Measurements from ENCODE around the gene SPATA2. TPM values are rescaled to one million over a fixed set of nuclear protein-coding genes. Genes with fewer than 3 reads are reported as not detected.

Gene SPATA2
- total RNA-seq, 1 experiment from 2014 or later = 6.6 TPM

DNA sequence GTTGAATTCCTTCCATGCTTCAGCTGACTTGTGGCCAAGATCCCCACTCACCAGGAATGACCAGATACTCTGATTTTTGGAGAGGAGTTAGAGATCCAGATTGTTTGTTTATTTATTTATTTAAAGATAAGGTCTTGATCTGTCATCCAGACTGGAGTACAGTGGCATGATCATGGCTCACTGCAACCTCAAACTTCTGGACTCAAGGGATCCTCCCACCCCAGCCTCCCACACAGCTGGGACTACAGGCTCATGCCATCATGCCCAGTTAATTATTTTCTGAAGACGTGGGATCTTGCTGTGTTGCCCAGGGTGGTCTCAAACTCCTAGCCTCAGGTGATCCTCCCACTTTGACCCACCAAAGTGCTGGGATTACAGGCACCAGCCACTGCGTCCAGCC is 4.1 kb upstream of the SPATA2 start:
- Histone ChIP-seq H3K36me3 (ENCODE audit: control insufficient read depth in 1 of 2, insufficient read depth in 2 of 2, low read length in 2 of 2) (no peaks in the 10 kb centered on the region), H3K9me3 (ENCODE audit: control insufficient read depth in 1 of 2, insufficient read depth in 1 of 2, low read depth in 1 of 2, low read length in 2 of 2) (no peaks in the 10 kb centered on the region), H3K9ac (ENCODE audit: low read length) (no peak overlapping the region), H3K27me3 (ENCODE audit: insufficient read depth, low read length) (no peaks in the 10 kb centered on the region), H3K9me2 (ENCODE audit: insufficient read depth) (no peaks in the 10 kb centered on the region), H2AFZ (ENCODE audit: low read depth, low read length, poor library complexity, severe bottlenecking) (no peak overlapping the region), H3K4me3 (replicated peaks in 1 of 2; ENCODE audit: low read depth in 1 of 2, low read length in 2 of 2) (no peak overlapping the region), H4K20me1 (ENCODE audit: insufficient read depth) (no peaks in the 10 kb centered on the region), H3K4me2 (ENCODE audit: low read length) (no peak overlapping the region), H3K4me1 (ENCODE audit: control insufficient read depth in 1 of 2, insufficient read depth in 2 of 2, low read length in 2 of 2) (peaks cover 4 to 18% of the 10 kb centered on the region in 2 experiments), H3K79me2 (ENCODE audit: insufficient read depth, low read length) (peaks cover 8% of the 10 kb centered on the region), H3K27ac (ENCODE audit: low read depth, low read length) (no peak overlapping the region)
- CTCF ChIA-PET = no interaction called here
- POLR2A ChIA-PET = no interaction called here
- RAD21 ChIA-PET (ENCODE audit: low non-redundant PET in 1 of 2, low total read pairs in 2 of 2, uncharacterized antibody in 2 of 2, unreplicated experiment in 2 of 2) = no interaction called here
- intact Hi-C loops (cut with micrococcal nuclease) = no loop called here
- ATAC-seq (no peak), DNase-seq (ENCODE audit: low read depth, low spot score) (no peak)
- no TSS peak for BruUV-seq (replicated peaks)
- TF ChIP-seq ELF1 (IDR thresholded peaks at IDR 0.05; ENCODE audit: borderline replicate concordance, low read depth) (no peak), POLR2A (IDR thresholded peaks at IDR 0.05; ENCODE audit: borderline replicate concordance, extremely low read depth, insufficient read depth, insufficient read length) (no peak)

GRCh38 chr20:49919009-49919408 is 3.7 kb upstream of the SPATA2 start:
- H2AFZ ChIP-seq (ENCODE audit: low read depth, low read length, poor library complexity, severe bottlenecking) = no peak overlapping the region
- no peak for ATAC-seq
- BruUV-seq (replicated peaks) = no TSS peak
- no peak overlapping the region for H3K9ac ChIP-seq (ENCODE audit: low read length)
- ChIA-PET CTCF (no interaction called here), RAD21 (ENCODE audit: low non-redundant PET in 1 of 2, low total read pairs in 2 of 2, uncharacterized antibody in 2 of 2, unreplicated experiment in 2 of 2) (no interaction called here), POLR2A (no interaction called here)
- intact Hi-C loops (cut with micrococcal nuclease) = no loop called here
- no peaks in the 10 kb centered on the region for H4K20me1 ChIP-seq (ENCODE audit: insufficient read depth)
- H3K79me2 ChIP-seq (ENCODE audit: insufficient read depth, low read length) = peaks cover 12% of the 10 kb centered on the region
- no peaks in the 10 kb centered on the region for H3K27me3 ChIP-seq (ENCODE audit: insufficient read depth, low read length)
- TF ChIP-seq ZFX (IDR thresholded peaks at IDR 0.05) (no peak), EZH2phosphoT487 (IDR thresholded peaks at IDR 0.05; ENCODE audit: borderline replicate concordance) (no peak), FOSL1 (IDR thresholded peaks at IDR 0.05; ENCODE audit: low read depth) (no peak), POLR2A (IDR thresholded peaks at IDR 0.05; ENCODE audit: borderline replicate concordance, extremely low read depth, insufficient read depth, insufficient read length) (no peak), EGR1 (IDR thresholded peaks at IDR 0.05; ENCODE audit: low read depth) (no peak), YY1 (IDR thresholded peaks at IDR 0.05; ENCODE audit: extremely low read depth, insufficient replicate concordance, low read depth, low read length) (no peak), EZH2 (IDR thresholded peaks at IDR 0.05) (no peak), SIN3A (IDR thresholded peaks at IDR 0.05; ENCODE audit: low read depth) (no peak), JUND (IDR thresholded peaks at IDR 0.05) (no peak)
- TF ChIP-seq, protein P1, sequence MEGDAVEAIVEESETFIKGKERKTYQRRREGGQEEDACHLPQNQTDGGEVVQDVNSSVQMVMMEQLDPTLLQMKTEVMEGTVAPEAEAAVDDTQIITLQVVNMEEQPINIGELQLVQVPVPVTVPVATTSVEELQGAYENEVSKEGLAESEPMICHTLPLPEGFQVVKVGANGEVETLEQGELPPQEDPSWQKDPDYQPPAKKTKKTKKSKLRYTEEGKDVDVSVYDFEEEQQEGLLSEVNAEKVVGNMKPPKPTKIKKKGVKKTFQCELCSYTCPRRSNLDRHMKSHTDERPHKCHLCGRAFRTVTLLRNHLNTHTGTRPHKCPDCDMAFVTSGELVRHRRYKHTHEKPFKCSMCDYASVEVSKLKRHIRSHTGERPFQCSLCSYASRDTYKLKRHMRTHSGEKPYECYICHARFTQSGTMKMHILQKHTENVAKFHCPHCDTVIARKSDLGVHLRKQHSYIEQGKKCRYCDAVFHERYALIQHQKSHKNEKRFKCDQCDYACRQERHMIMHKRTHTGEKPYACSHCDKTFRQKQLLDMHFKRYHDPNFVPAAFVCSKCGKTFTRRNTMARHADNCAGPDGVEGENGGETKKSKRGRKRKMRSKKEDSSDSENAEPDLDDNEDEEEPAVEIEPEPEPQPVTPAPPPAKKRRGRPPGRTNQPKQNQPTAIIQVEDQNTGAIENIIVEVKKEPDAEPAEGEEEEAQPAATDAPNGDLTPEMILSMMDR (IDR thresholded peaks at IDR 0.05 in 2 of 3, conservative IDR thresholded peaks at IDR 0.05 in 1 of 3; ENCODE audit: borderline replicate concordance in 1 of 3, insufficient read depth in 1 of 3, low read depth in 2 of 3, low read length in 2 of 3) = no peak
- no peak overlapping the region for H3K4me3 ChIP-seq (replicated peaks in 1 of 2; ENCODE audit: low read depth in 1 of 2, low read length in 2 of 2)
- no peak overlapping the region for H3K4me2 ChIP-seq (ENCODE audit: low read length)
- no peaks in the 10 kb centered on the region for H3K9me2 ChIP-seq (ENCODE audit: insufficient read depth)
- H3K36me3 ChIP-seq (ENCODE audit: control insufficient read depth in 1 of 2, insufficient read depth in 2 of 2, low read length in 2 of 2) = no peaks in the 10 kb centered on the region
- H3K27ac ChIP-seq (ENCODE audit: low read depth, low read length) = no peak overlapping the region
- H3K9me3 ChIP-seq (ENCODE audit: control insufficient read depth in 1 of 2, insufficient read depth in 1 of 2, low read depth in 1 of 2, low read length in 2 of 2) = no peaks in the 10 kb centered on the region
- H3K4me1 ChIP-seq (ENCODE audit: control insufficient read depth in 1 of 2, insufficient read depth in 2 of 2, low read length in 2 of 2) = peaks cover 6 to 23% of the 10 kb centered on the region in 2 experiments
- DNase-seq (ENCODE audit: low read depth, low spot score) = no peak
